CD14-positive monocyte (primary cell): ENCODE results near the gene CLC. TPM values are rescaled to one million over a fixed set of nuclear protein-coding genes. Genes with fewer than 3 reads are reported as not detected.

ENCODE experiments used
- DNase-seq, 3 donors: peaks; one replicate each; pipeline ENCODE4 v3.0.0-alpha.2; 2011 to 2022
- H2AFZ ChIP-seq: 2 replicates; pipeline ENCODE4 v1.6.0; 2012; ENCODE audit warnings: mild to moderate bottlenecking, low read depth, low read length, inconsistent platforms; ENCODE audit not compliant: insufficient read depth, poor library complexity, severe bottlenecking
- H3K27ac ChIP-seq, 2 donors: 1 replicate in 1 of 2; 2 replicates in 1 of 2; pipeline ENCODE4 v1.5.1; 2012 to 2013; ENCODE audit warnings: low read length in 2 of 2, control low read depth in 1 of 2, inconsistent platforms in 1 of 2, low read depth in 1 of 2, mild to moderate bottlenecking in 1 of 2
- H3K27me3 ChIP-seq, 2 donors: one replicate each; pipeline versions ENCODE4 v1.6.0 to v1.6.1; 2011 to 2013; ENCODE audit warnings: low read length in 2 of 2; ENCODE audit not compliant: control insufficient read depth in 2 of 2, insufficient read depth in 2 of 2
- H3K36me3 ChIP-seq, 2 donors: replicated peaks in 1 of 2; 1 replicate in 1 of 2; 2 replicates in 1 of 2; pipeline versions ENCODE4 v1.5.1 to v1.6.1; 2012 to 2013; ENCODE audit warnings: low read length in 2 of 2, control low read depth in 1 of 2, inconsistent platforms in 1 of 2, mild to moderate bottlenecking in 1 of 2; ENCODE audit not compliant: insufficient read depth in 2 of 2, control insufficient read depth in 1 of 2
- H3K4me1 ChIP-seq, 2 donors: 1 replicate in 1 of 2; 2 replicates in 1 of 2; pipeline versions ENCODE4 v1.5.1 to v1.6.1; 2012 to 2013; ENCODE audit warnings: low read length in 2 of 2, control low read depth in 1 of 2, inconsistent platforms in 1 of 2, mild to moderate bottlenecking in 1 of 2, moderate library complexity in 1 of 2; ENCODE audit not compliant: insufficient read depth in 2 of 2, control insufficient read depth in 1 of 2
- H3K4me2 ChIP-seq: replicated peaks from 2 replicates; pipeline ENCODE3; 2012; ENCODE audit warnings: low read length, moderate library complexity, mild to moderate bottlenecking; ENCODE audit not compliant: poor library complexity, severe bottlenecking; ENCODE audit errors: extremely low read depth
- H3K4me3 ChIP-seq, 3 experiments: fragments of 200-600 bp in 1 of 3; sonication (generic) in 1 of 3; replicated peaks in 1 of 3; 1 replicate in 2 of 3; 2 replicates in 1 of 3; pipeline ENCODE4 v1.5.1; 2011 to 2013; ENCODE audit warnings: low read length in 3 of 3, mild to moderate bottlenecking in 3 of 3, control low read depth in 2 of 3, low read depth in 2 of 3, inconsistent platforms in 1 of 3, moderate library complexity in 1 of 3
- H3K79me2 ChIP-seq: 2 replicates; pipeline ENCODE4 v1.6.0; 2012; ENCODE audit warnings: mild to moderate bottlenecking, control low read depth, inconsistent platforms, low read length, moderate library complexity; ENCODE audit not compliant: insufficient read depth
- H3K9ac ChIP-seq: 2 replicates; pipeline ENCODE4 v1.6.0; 2017; ENCODE audit warnings: low read length, mild to moderate bottlenecking; ENCODE audit not compliant: insufficient read depth, poor library complexity, severe bottlenecking
- H3K9me3 ChIP-seq, 2 donors: replicated peaks in 1 of 2; 1 replicate in 1 of 2; 2 replicates in 1 of 2; pipeline versions ENCODE4 v1.5.1 to v1.6.1; 2012 to 2013; ENCODE audit warnings: low read length in 2 of 2, control low read depth in 1 of 2; ENCODE audit not compliant: control insufficient read depth in 1 of 2, insufficient read depth in 1 of 2
- H4K20me1 ChIP-seq: 2 replicates; pipeline ENCODE4 v1.6.0; 2012; ENCODE audit warnings: mild to moderate bottlenecking, low read length, control low read depth, moderate library complexity; ENCODE audit not compliant: insufficient read depth
- H3K27ac Mint-ChIP-seq, 7 donors: one replicate each; pipeline ENCODE4 v1.8.0; 2020; ENCODE audit warnings: mild to moderate bottlenecking in 7 of 7, mixed read lengths in 7 of 7, moderate library complexity in 6 of 7, inconsistent platforms in 2 of 7
- H3K27me3 Mint-ChIP-seq, 3 donors: one replicate each; pipeline ENCODE4 v1.8.0; 2021 to 2022; ENCODE audit warnings: low read depth in 3 of 3, mild to moderate bottlenecking in 3 of 3, mixed read lengths in 3 of 3, moderate library complexity in 3 of 3, inconsistent platforms in 1 of 3
- H3K36me3 Mint-ChIP-seq, 2 donors: one replicate each; pipeline ENCODE4 v1.8.0; 2020; ENCODE audit warnings: mixed read lengths in 2 of 2, inconsistent platforms in 1 of 2, mild to moderate bottlenecking in 1 of 2
- H3K4me1 Mint-ChIP-seq: one replicate; pipeline ENCODE4 v1.8.0; 2020; ENCODE audit warnings: mild to moderate bottlenecking, mixed read lengths
- H3K4me3 Mint-ChIP-seq, 2 donors: one replicate each; pipeline ENCODE4 v1.8.0; 2020; ENCODE audit warnings: mild to moderate bottlenecking in 2 of 2, mixed read lengths in 2 of 2, moderate library complexity in 1 of 2
- H3K9me3 Mint-ChIP-seq, 7 donors: one replicate each; pipeline ENCODE4 v1.8.0; 2020 to 2022; ENCODE audit warnings: mixed read lengths in 7 of 7, mild to moderate bottlenecking in 6 of 7, moderate library complexity in 6 of 7, inconsistent platforms in 2 of 7
- CTCF ChIP-seq: fragments of 200-600 bp; IDR thresholded peaks from one replicate; pipeline ENCODE4 v1.8.0; 2022; ENCODE audit warnings: antibody characterized with exemption, mild to moderate bottlenecking
- WGBS: methylation state at CpG from one replicate; pipeline ENCODE4 v1.1.5; 2013; ENCODE audit warnings: missing lambda C conversion rate; ENCODE audit not compliant: insufficient coverage; 5-methylcytosine and 5-hydroxymethylcytosine counted together
- intact Hi-C, 2 donors: fragments of 100-400 bp; cut with micrococcal nuclease; formaldehyde crosslinking; loops; one replicate each; pipeline versions ENCODE4 v1.15.0 to v1.15.1; 2023
- polyA plus RNA-seq, 3 donors: library from polyadenylated mRNA; depleted of rRNA in 1 of 3; unstranded in 2 of 3; stranded (reverse) in 1 of 3; fragments of 300-500 nt in 2 of 3; fragments of >200 nt in 1 of 3; fragmentation: Illumina TruSeq in 2 of 3; gene quantifications; 1 replicate in 2 of 3; 2 replicates in 1 of 3; pipeline ENCODE4 v1.2.3, GENCODE V29; 2012 to 2021

Gene CLC
- polyA plus RNA-seq, 3 donors = 0.82 to 1.9 TPM; not detected in 1

DNA sequence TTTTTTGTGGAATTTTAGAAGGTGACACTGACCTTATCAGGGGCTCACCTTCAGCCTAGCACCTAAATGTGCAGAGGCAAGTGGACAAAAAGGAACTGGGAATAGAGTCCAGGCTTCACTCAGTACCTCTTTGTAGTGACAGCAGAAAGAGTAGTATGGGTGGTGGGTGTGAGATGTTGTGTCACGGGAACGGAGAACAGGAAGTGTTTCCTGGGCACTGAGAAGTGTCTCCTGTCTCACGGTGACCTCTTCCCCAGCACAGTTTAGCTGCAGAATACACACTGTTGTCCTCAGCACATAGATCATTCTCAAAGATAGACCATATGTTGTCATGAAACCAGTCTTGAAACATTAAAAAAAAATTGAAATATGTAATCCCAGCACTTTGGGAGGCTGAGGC, 51.1 kb downstream of the CLC start:
- Histone ChIP-seq H3K79me2 (no peaks in the 10 kb centered on the region), H3K27ac (no peak overlapping the region), H3K36me3 (no peaks in the 10 kb centered on the region), H2AFZ (no peak overlapping the region), H3K4me1 (no peaks in the 10 kb centered on the region), H3K9ac (no peak overlapping the region), H3K9me3 (peaks cover 0 to 3% of the 10 kb centered on the region in 2 donors), H3K4me3 (no peak overlapping the region), H3K27me3 (no peaks in the 10 kb centered on the region), H3K4me2 (no peak overlapping the region), H4K20me1 (no peaks in the 10 kb centered on the region)
- intact Hi-C loops = no loop called here
- Mint-ChIP-seq H3K36me3 (no peaks in the 10 kb centered on the region), H3K4me1 (no peaks in the 10 kb centered on the region), H3K27ac (no peak overlapping the region), H3K9me3 (peaks cover 0 to 16% (median 8%) of the 10 kb centered on the region in 7 donors), H3K27me3 (peaks cover 0 to 14% (median 5%) of the 10 kb centered on the region in 3 donors), H3K4me3 (no peak overlapping the region)
- no peak for TF ChIP-seq CTCF
- no CpG with 5 or more reads among the region's 3 CpGs for WGBS
- no peak for DNase-seq

DNA sequence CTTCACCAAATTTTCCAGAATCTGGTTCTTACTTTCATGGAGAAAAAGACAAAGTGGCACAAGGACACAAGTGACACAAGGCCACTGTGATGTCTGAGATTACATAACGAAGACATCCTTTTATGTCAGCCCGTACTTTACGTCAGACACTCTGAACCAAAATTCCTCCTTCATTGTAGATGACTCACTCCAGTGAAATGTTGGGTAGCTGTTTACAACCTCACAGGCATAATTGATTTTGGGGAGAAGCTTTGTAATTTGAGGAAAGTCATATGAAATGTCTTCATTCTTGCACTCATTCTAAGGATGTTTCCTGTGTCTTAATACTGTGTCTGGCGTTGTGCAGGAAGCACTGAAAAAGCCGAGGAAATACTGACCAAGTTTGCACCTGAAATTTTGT, 53.6 kb downstream of the CLC start:
- Histone ChIP-seq H3K27ac (no peak overlapping the region), H3K79me2 (no peaks in the 10 kb centered on the region), H4K20me1 (no peaks in the 10 kb centered on the region), H3K9ac (no peak overlapping the region), H3K27me3 (no peaks in the 10 kb centered on the region), H3K9me3 (peaks cover 0 to under 1% of the 10 kb centered on the region in 2 donors), H3K4me1 (no peaks in the 10 kb centered on the region), H3K4me3 (no peak overlapping the region), H3K4me2 (no peak overlapping the region), H2AFZ (no peak overlapping the region), H3K36me3 (no peaks in the 10 kb centered on the region)
- Mint-ChIP-seq H3K27me3 (peaks cover 3 to 7% (median 3%) of the 10 kb centered on the region in 3 donors), H3K4me1 (no peaks in the 10 kb centered on the region), H3K36me3 (no peaks in the 10 kb centered on the region), H3K9me3 (peaks cover 0 to 7% (median 3%) of the 10 kb centered on the region in 7 donors), H3K27ac (no peak overlapping the region), H3K4me3 (no peak overlapping the region)
- no peak for DNase-seq
- intact Hi-C loops = no loop called here
- WGBS = 67% methylated on average over 2 of the region's 5 CpGs
- no peak for TF ChIP-seq CTCF
